ENCODE results near the gene COL12A1.
A peak's percentile ranks its signal among the peaks of the same experiment; 100 is the strongest.

The COL12A1 gene

GRCh38 chr6:75206576-75207342, 906 bp upstream of the COL12A1 start:
- H3K4me3 ChIP-seq (ENCODE audit: low read depth, low read length): peak overlapping the region; percentile 90
- peak; percentile 54 for DNase-seq (ENCODE audit: low read depth, low spot score)
- TF ChIP-seq CTCF (IDR thresholded peaks at IDR 0.05; ENCODE audit: low read depth, low read length): no peak
- in situ Hi-C loops (cut with HindIII; ENCODE audit: low sequenced_read_pairs): no loop called here

GRCh38 chr6:75204959-75205775, 686 bp downstream of the COL12A1 start:
- no peak for TF ChIP-seq CTCF (IDR thresholded peaks at IDR 0.05; ENCODE audit: low read depth, low read length)
- peak overlapping the region; percentile 90 for H3K4me3 ChIP-seq (ENCODE audit: low read depth, low read length)
- in situ Hi-C loops (cut with HindIII; ENCODE audit: low sequenced_read_pairs): no loop called here
- DNase-seq (ENCODE audit: low read depth, low spot score): peak; percentile 81

- peak; percentile 95 for DNase-seq (ENCODE audit: low read depth, low spot score)
- TF ChIP-seq CTCF (IDR thresholded peaks at IDR 0.05; ENCODE audit: low read depth, low read length): peak; percentile 79
- peak overlapping the region; percentile 90 for H3K4me3 ChIP-seq (ENCODE audit: low read depth, low read length)
- in situ Hi-C loops (cut with HindIII; ENCODE audit: low sequenced_read_pairs): no loop called here
Observed at GRCh38 chr6:75204217-75204958, 1.5 kb downstream of the COL12A1 start.

- peak overlapping the region; percentile 90 for H3K4me3 ChIP-seq (ENCODE audit: low read depth, low read length)
- no peak for TF ChIP-seq CTCF (IDR thresholded peaks at IDR 0.05; ENCODE audit: low read depth, low read length)
- in situ Hi-C loops (cut with HindIII; ENCODE audit: low sequenced_read_pairs): no loop called here
- no peak for DNase-seq (ENCODE audit: low read depth, low spot score)
Observed at GRCh38 chr6:75203721-75204120, 2.1 kb downstream of the COL12A1 start.

GRCh38 chr6:75202676-75203131, 3.1 kb downstream of the COL12A1 start:
- TF ChIP-seq CTCF (IDR thresholded peaks at IDR 0.05; ENCODE audit: low read depth, low read length): no peak
- in situ Hi-C loops (cut with HindIII; ENCODE audit: low sequenced_read_pairs): no loop called here
- H3K4me3 ChIP-seq (ENCODE audit: low read depth, low read length): peak overlapping the region; percentile 38
- DNase-seq (ENCODE audit: low read depth, low spot score): peak; percentile 51
